Naive B cell (primary cell): ENCODE measurements around the gene NUP153. TPM values are rescaled to one million over a fixed set of nuclear protein-coding genes. Genes with fewer than 3 reads are reported as not detected.
"Not testable (repeated sequence)": the region's sequence is repeated elsewhere in the genome, so short reads cannot be mapped to it uniquely, and the experiment has no call there.

Source experiments
- ATAC-seq, 2 donors: fragments of 150-1000 bp; cut with Tn5 transposase; 2 replicates each; pipeline ENCODE4 v1.10.0; 2021; ENCODE audit warnings: low read depth in 2 of 2, mild to moderate bottlenecking in 2 of 2, moderate library complexity in 2 of 2
- DNase-seq: peaks from one replicate; pipeline ENCODE4 v3.0.0; 2022
- H3K27ac Mint-ChIP-seq, 6 donors: one replicate each; pipeline ENCODE4 v1.8.0; 2020 to 2022; ENCODE audit warnings: mild to moderate bottlenecking in 6 of 6, mixed read lengths in 6 of 6, moderate library complexity in 5 of 6, inconsistent platforms in 2 of 6
- H3K27me3 Mint-ChIP-seq, 3 donors: one replicate each; pipeline ENCODE4 v1.8.0; 2021 to 2022; ENCODE audit warnings: mixed read lengths in 3 of 3, mild to moderate bottlenecking in 1 of 3
- H3K36me3 Mint-ChIP-seq, 2 donors: one replicate each; pipeline ENCODE4 v1.8.0; 2020 to 2022; ENCODE audit warnings: mixed read lengths in 2 of 2, inconsistent platforms in 1 of 2, mild to moderate bottlenecking in 1 of 2
- H3K4me1 Mint-ChIP-seq, 3 donors: one replicate each; pipeline ENCODE4 v1.8.0; 2020 to 2022; ENCODE audit warnings: mixed read lengths in 3 of 3, inconsistent platforms in 1 of 3, mild to moderate bottlenecking in 1 of 3, moderate library complexity in 1 of 3
- H3K4me3 Mint-ChIP-seq, 8 donors: one replicate each; pipeline ENCODE4 v1.8.0; 2020 to 2022; ENCODE audit warnings: mild to moderate bottlenecking in 8 of 8, mixed read lengths in 8 of 8, moderate library complexity in 8 of 8, inconsistent platforms in 2 of 8
- H3K9me3 Mint-ChIP-seq, 7 donors: one replicate each; pipeline ENCODE4 v1.8.0; 2020 to 2022; ENCODE audit warnings: mixed read lengths in 7 of 7, mild to moderate bottlenecking in 5 of 7, inconsistent platforms in 2 of 7, moderate library complexity in 1 of 7
- polyA plus RNA-seq, 6 donors: library from polyadenylated mRNA; unstranded; fragments of 300-500 nt; fragmentation: Illumina TruSeq; gene quantifications; one replicate each; pipeline ENCODE4 v1.2.3, GENCODE V29; 2021; ENCODE audit warnings: low read depth in 6 of 6

NUP153 gene
- polyA plus RNA-seq, 6 donors from 2014 or later: 2.9 to 7.6 (median 5.4) TPM

- DNase-seq: no peak
- Mint-ChIP-seq H3K36me3 (peaks cover 5 to 7% of the 10 kb centered on the region in 2 donors), H3K4me3 (peak overlapping the region; percentile 83 to 93 (median 88)), H3K9me3 (no peaks in the 10 kb centered on the region), H3K27ac (peak overlapping the region in 5 of 6 donors; percentile 30 to 96 (median 86)), H3K4me1 (peaks cover 12 to 26% (median 15%) of the 10 kb centered on the region in 3 donors), H3K27me3 (no peaks in the 10 kb centered on the region)
- no peak for ATAC-seq
These were observed 105.4 kb downstream of the NUP153 start for GRCh38 chr6:17601386-17601703.

- Mint-ChIP-seq H3K27ac (peak overlapping the region; percentile 30 to 96 (median 81)), H3K4me1 (peaks cover 12 to 26% (median 15%) of the 10 kb centered on the region in 3 donors)
- ATAC-seq: peak; percentile 49 to 54
These were observed 106.0 kb downstream of the NUP153 start for GRCh38 chr6:17600527-17601385.

DNA sequence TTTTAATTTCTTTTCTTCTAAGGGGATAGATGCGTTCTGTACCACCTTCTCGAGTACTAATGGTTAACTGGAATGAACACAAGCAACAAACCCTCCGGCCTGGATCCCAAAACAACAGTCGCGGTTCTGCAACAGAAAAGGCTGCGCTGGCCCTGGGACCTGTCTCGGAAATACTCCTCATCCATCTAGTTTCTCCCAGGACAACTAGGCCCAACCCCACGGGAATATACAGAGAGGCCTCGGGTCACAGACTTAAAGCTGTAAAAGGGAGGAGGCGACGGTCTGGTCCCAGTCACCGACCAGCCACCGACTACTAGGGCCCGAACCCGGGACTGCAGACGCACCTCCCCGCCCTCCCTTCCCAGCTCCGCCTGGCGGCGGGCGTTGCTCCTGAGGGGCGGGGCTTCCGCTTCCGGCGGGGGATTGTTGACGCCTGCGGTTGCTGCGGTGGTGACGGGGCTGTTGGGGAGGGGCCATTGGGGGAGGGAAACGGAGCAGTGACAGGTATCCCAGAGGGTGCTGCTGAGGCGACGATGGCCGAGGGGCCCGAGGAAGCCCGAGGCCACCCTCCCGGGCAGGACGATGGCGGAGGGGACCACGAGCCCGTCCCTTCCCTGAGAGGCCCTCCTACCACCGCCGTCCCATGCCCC lies 106.7 kb downstream of the NUP153 start, which contains the start of gene FAM8A1:
Gene FAM8A1 (plus strand): TSS at position 426 of the 650 bp plus-strand sequence. CDS start 108 bp downstream, at position 534.
- ATAC-seq: peak; percentile 90 to 91
- Mint-ChIP-seq H3K36me3 (peaks cover 5 to 7% of the 10 kb centered on the region in 2 donors), H3K4me3 (peak within 1 kb of the TSS; percentile 87 to 93 (median 88)), H3K4me1 (peaks cover 12 to 26% (median 15%) of the 10 kb centered on the region in 3 donors), H3K9me3 (no peaks in the 10 kb centered on the region), H3K27ac (peak within 1 kb of the TSS; percentile 58 to 96 (median 90)), H3K27me3 (no peaks in the 10 kb centered on the region)
- peak; percentile 86 for DNase-seq

More at GRCh38 chr6:17600527-17601385, 106.0 kb downstream of the NUP153 start:
- peak; percentile 47 for DNase-seq
- no peaks in the 10 kb centered on the region for H3K9me3 Mint-ChIP-seq
- no peaks in the 10 kb centered on the region for H3K27me3 Mint-ChIP-seq
- H3K36me3 Mint-ChIP-seq: peaks cover 5 to 7% of the 10 kb centered on the region in 2 donors
- H3K4me3 Mint-ChIP-seq: peak overlapping the region; percentile 83 to 93 (median 88)

DNA sequence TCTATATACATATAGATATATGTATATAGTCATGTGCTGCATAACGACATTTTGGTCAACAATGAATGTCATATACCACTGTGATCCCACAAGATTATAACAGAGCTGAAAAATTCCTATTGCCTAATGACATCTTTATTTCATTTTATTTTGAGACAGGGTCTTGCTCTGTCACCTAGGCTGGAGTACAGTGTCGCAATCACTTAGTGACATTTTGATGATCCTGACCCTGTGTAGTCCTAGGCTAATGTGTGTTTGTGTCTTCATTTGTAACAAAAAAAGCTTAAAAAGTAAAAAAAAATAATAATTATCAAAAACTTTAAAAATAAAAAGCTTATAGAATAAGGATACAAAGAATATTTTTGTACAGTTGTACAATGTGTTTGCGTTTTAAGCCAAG lies 110.6 kb downstream of the NUP153 start:
- no peaks in the 10 kb centered on the region for H3K9me3 Mint-ChIP-seq
- no peaks in the 10 kb centered on the region for H3K36me3 Mint-ChIP-seq
- peak overlapping the region in 1 of 8 donors; percentile 62 for H3K4me3 Mint-ChIP-seq
- no peak for DNase-seq
- no peak for ATAC-seq
- no peak overlapping the region for H3K27ac Mint-ChIP-seq
- peaks cover 3 to 6% (median 4%) of the 10 kb centered on the region in 3 donors for H3K4me1 Mint-ChIP-seq
- H3K27me3 Mint-ChIP-seq: no peaks in the 10 kb centered on the region

DNA sequence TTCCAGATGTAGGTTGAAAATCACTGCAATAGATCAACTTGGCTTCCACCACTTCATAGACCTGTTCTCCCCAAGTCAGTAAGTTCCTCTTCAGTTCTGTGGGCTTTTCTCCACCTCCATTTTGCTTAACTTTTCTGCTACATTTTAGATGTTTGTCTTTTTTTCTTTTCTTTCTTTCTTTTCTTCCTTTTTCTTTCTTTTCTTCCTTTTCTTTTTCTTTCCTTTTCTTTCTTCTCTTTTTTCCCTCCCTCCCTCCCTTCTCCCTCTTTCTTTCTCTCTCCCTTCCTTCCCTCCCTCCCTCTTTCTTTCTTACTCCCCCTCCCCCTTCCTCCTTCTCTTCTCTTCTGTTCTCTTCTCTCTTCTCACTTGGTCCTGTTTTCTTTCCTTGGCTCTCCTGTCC lies 113.5 kb downstream of the NUP153 start:
- H3K27me3 Mint-ChIP-seq: no peaks in the 10 kb centered on the region
- H3K27ac Mint-ChIP-seq: peak overlapping the region in 1 of 6 donors; percentile 78
- ATAC-seq (no peak), DNase-seq (no peak)
- H3K4me3 Mint-ChIP-seq: no peak overlapping the region
- no peaks in the 10 kb centered on the region for H3K9me3 Mint-ChIP-seq
- no peaks in the 10 kb centered on the region for H3K36me3 Mint-ChIP-seq
- no peaks in the 10 kb centered on the region for H3K4me1 Mint-ChIP-seq

- no peaks in the 10 kb centered on the region for H3K27me3 Mint-ChIP-seq
- H3K9me3 Mint-ChIP-seq: no peaks in the 10 kb centered on the region
- H3K36me3 Mint-ChIP-seq: no peaks in the 10 kb centered on the region
- no peaks in the 10 kb centered on the region for H3K4me1 Mint-ChIP-seq
- H3K4me3 Mint-ChIP-seq: no peak overlapping the region
- DNase-seq: no peak
- no peak for ATAC-seq
- H3K27ac Mint-ChIP-seq: peak overlapping the region in 1 of 6 donors; percentile 27
These were observed 115.4 kb downstream of the NUP153 start for GRCh38 chr6:17591287-17591686.

DNA sequence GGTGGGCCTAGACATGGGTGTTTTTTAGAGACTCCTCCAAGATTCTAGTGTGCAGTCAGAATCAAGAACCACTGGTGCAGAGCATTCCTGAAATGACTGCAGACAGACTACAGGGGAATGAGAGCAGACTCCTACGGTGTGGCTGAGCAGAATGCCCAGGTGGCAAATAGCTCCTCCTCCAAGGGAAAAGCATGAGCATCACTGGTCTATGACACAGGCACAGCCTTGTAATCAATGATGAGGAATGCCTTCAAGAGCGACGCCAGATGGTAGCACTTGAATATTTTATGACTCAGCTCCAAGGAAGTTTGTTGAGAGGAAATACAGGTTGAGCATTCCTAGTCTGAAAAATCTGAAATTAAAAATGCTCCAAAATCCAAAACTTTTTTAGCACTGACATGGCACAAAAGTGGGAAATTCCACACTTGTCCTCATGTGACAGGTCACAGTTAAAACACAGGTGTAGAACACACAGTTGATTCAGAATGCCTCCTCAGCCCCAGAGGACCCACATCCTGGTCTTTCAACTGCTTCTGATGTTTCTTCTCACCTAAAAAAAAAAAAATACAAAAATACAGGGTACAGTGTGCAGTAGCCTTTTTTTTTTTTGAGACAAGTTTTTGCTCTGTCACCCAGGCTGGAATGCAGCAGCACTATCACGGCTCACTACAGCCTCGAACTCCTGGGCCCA lies 117.2 kb downstream of the NUP153 start:
- H3K27me3 Mint-ChIP-seq: no peaks in the 10 kb centered on the region
- H3K4me1 Mint-ChIP-seq: no peaks in the 10 kb centered on the region

DNA sequence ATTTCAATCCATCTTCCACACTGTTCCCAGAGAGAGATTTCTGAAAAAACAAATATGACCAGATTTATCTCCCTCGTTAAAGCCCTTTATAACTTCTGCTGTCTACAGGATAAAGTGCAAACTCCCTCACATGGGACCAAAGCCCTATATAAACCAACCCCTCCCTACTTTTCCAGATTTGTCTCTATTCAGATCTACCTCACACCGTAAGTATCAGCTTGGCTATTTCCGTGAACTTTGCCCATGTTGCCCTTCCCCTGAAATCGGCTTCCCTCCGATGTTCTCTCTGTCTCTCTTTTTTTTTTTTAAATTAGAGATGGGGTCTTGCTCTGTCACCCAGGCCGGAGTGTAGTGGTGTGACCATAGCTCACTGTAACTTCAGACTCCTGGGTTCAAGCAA lies 118.7 kb downstream of the NUP153 start:
- no peak for DNase-seq
- Mint-ChIP-seq H3K36me3 (no peaks in the 10 kb centered on the region), H3K27me3 (peaks cover 0 to 5% (median 0%) of the 10 kb centered on the region in 3 donors), H3K27ac (peak overlapping the region in 1 of 6 donors; percentile 50), H3K4me3 (no peak overlapping the region), H3K4me1 (peaks cover 0 to 4% (median 0%) of the 10 kb centered on the region in 3 donors), H3K9me3 (no peaks in the 10 kb centered on the region)
- no peak for ATAC-seq

More for the DNA sequence above, 117.2 kb downstream of the NUP153 start:
- no peaks in the 10 kb centered on the region for H3K36me3 Mint-ChIP-seq
- ATAC-seq (no peak), DNase-seq (no peak)
- peak overlapping the region in 1 of 6 donors; percentile 5 for H3K27ac Mint-ChIP-seq
- H3K9me3 Mint-ChIP-seq: no peaks in the 10 kb centered on the region
- H3K4me3 Mint-ChIP-seq: no peak overlapping the region

- H3K27ac Mint-ChIP-seq, H3K4me3 Mint-ChIP-seq, H3K4me1 Mint-ChIP-seq, H3K36me3 Mint-ChIP-seq, DNase-seq, H3K9me3 Mint-ChIP-seq, H3K27me3 Mint-ChIP-seq, ATAC-seq: not testable (repeated sequence)
These were observed 120.1 kb downstream of the NUP153 start for GRCh38 chr6:17586623-17587022.

GRCh38 chr6:17585766-17586490 lies 120.8 kb downstream of the NUP153 start:
- H3K36me3 Mint-ChIP-seq: no peaks in the 10 kb centered on the region
- peak overlapping the region in 1 of 6 donors; percentile 56 for H3K27ac Mint-ChIP-seq
- ATAC-seq (peak; percentile 37 to 45), DNase-seq (no peak)
- peaks cover 0 to 4% (median 0%) of the 10 kb centered on the region in 3 donors for H3K4me1 Mint-ChIP-seq
- H3K9me3 Mint-ChIP-seq: peaks cover 0 to 4% (median 0%) of the 10 kb centered on the region in 7 donors
- H3K27me3 Mint-ChIP-seq: peaks cover 0 to 12% (median 4%) of the 10 kb centered on the region in 3 donors
- H3K4me3 Mint-ChIP-seq: no peak overlapping the region

- H3K36me3 Mint-ChIP-seq: no peaks in the 10 kb centered on the region
- H3K4me1 Mint-ChIP-seq: peaks cover 0 to 4% (median 4%) of the 10 kb centered on the region in 3 donors
- ATAC-seq: peak; percentile 56 to 65
- H3K27ac Mint-ChIP-seq: no peak overlapping the region
- peaks cover 0 to 4% (median 0%) of the 10 kb centered on the region in 7 donors for H3K9me3 Mint-ChIP-seq
- no peak for DNase-seq
- peaks cover 0 to 16% (median 14%) of the 10 kb centered on the region in 3 donors for H3K27me3 Mint-ChIP-seq
- peak overlapping the region in 1 of 8 donors; percentile 8 for H3K4me3 Mint-ChIP-seq
These were observed 122.4 kb downstream of the NUP153 start for GRCh38 chr6:17584241-17584803.

- no peaks in the 10 kb centered on the region for H3K36me3 Mint-ChIP-seq
- peaks cover 0 to 4% (median 4%) of the 10 kb centered on the region in 3 donors for H3K4me1 Mint-ChIP-seq
- peak overlapping the region in 1 of 8 donors; percentile 8 for H3K4me3 Mint-ChIP-seq
- H3K27me3 Mint-ChIP-seq: peaks cover 0 to 16% (median 14%) of the 10 kb centered on the region in 3 donors
- peaks cover 0 to 4% (median 0%) of the 10 kb centered on the region in 7 donors for H3K9me3 Mint-ChIP-seq
- no peak for ATAC-seq
- DNase-seq: no peak
- no peak overlapping the region for H3K27ac Mint-ChIP-seq
These were observed 122.9 kb downstream of the NUP153 start for GRCh38 chr6:17583811-17584210.
